Right atrium auricular region (tissue), 2 donors: ENCODE measurements around the gene MVK. TPM values are rescaled to one million over a fixed set of nuclear protein-coding genes. Genes with fewer than 3 reads are reported as not detected.

Source experiments
- DNase-seq: peaks from one replicate; pipeline ENCODE4 v3.0.0-alpha.2; 2019; ENCODE audit warnings: low spot score
- H3K27ac ChIP-seq, 2 donors: fragments of 200-600 bp; sonication (generic); 1 replicate in 1 of 2; 2 replicates in 1 of 2; pipeline ENCODE4 v1.5.1; 2016 to 2019
- H3K27me3 ChIP-seq, 2 donors: fragments of 200-600 bp; sonication (generic); one replicate each; pipeline versions ENCODE4 v1.5.1 to v1.6.0; 2017 to 2019
- H3K36me3 ChIP-seq: fragments of 200-600 bp; sonication (generic); one replicate; pipeline ENCODE4 v1.5.1; 2016
- H3K4me1 ChIP-seq, 2 donors: fragments of 200-600 bp; sonication (generic); one replicate each; pipeline versions ENCODE4 v1.5.1 to v1.6.0; 2017 to 2019
- H3K4me3 ChIP-seq, 2 donors: fragments of 200-600 bp; sonication (generic); 1 replicate in 1 of 2; 2 replicates in 1 of 2; pipeline ENCODE4 v1.5.1; 2017 to 2019; ENCODE audit warnings: mild to moderate bottlenecking in 1 of 2, moderate library complexity in 1 of 2
- H3K9me3 ChIP-seq, 2 donors: fragments of 200-600 bp; sonication (generic); one replicate each; pipeline ENCODE4 v1.5.1; 2019
- CTCF ChIP-seq, 2 donors: fragments of 200-600 bp; sonication (generic); IDR thresholded peaks; one replicate each; pipeline ENCODE4 v1.5.1; 2019; ENCODE audit warnings: antibody characterized with exemption in 2 of 2
- total RNA-seq, 2 donors: library from RNA; depleted of rRNA; stranded (reverse); fragments of >200 nt; gene quantifications; one replicate each; pipeline ENCODE4 v1.1.0, GENCODE V29; 2016

The MVK gene
- total RNA-seq, 2 donors from 2014 or later: 5.5 to 7.5 TPM

DNA sequence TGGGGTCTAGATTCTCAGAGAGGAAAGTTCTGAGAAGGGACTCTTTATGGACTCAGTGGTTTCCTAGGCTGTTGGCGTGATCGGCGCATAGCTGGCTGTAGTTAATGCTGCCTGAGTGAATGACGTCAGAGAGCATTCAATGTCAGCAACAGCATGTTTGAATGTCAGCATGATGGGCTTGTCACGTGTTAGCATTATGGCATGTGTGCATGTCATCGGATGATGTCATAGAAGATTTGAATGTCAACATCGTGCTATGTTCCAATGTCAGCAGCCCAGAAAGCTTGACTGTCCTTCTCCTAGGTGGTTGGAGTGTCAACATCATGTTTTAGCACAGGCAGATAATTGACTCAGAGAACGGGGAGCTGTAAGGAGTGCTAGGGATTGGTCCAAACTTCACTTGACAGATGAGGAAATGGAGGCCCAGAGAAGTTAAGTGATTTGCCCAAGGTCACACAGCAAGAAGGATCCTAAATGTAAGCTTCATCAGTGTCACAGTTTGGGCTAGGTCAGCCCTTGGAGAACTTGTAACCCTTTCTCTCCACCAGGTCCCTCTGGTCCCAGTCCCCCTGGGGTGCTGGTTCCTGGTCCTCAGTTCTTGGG lies 45.5 kb downstream of the MVK start:
- H3K27me3 ChIP-seq: no peaks in the 10 kb centered on the region
- no peaks in the 10 kb centered on the region for H3K36me3 ChIP-seq
- H3K4me3 ChIP-seq: no peak overlapping the region
- TF ChIP-seq CTCF (IDR thresholded peaks at IDR 0.05): no peak
- no peaks in the 10 kb centered on the region for H3K9me3 ChIP-seq
- no peak for DNase-seq
- no peak overlapping the region for H3K27ac ChIP-seq
- no peaks in the 10 kb centered on the region for H3K4me1 ChIP-seq

DNA sequence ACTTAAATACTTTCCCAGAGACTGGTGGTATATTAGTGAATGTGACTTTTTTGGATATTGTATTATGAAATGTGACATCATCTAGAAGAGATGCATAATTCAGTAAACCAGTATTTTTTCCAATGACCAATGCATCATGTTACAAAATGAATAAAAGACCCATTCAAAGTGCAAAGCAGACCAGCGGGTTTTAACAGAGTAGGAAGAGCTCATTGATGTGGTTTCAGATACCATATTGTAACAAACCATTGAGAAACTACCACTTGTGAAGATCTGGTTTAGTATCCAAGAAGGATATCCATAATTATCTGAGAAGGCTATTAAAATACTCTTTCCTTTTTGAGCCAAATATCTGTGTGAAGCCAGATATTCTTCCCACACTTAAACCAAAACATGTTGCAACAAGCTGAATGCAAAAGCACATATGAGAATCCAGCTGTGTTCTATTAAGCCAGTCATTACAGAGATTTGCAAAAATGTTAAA lies 47.7 kb downstream of the MVK start:
- H3K4me3 ChIP-seq: no peak overlapping the region
- H3K4me1 ChIP-seq: no peaks in the 10 kb centered on the region
- no peak for TF ChIP-seq CTCF (IDR thresholded peaks at IDR 0.05)
- no peaks in the 10 kb centered on the region for H3K27me3 ChIP-seq
- H3K36me3 ChIP-seq: no peaks in the 10 kb centered on the region
- no peak overlapping the region for H3K27ac ChIP-seq
- no peak for DNase-seq
- no peaks in the 10 kb centered on the region for H3K9me3 ChIP-seq

DNA sequence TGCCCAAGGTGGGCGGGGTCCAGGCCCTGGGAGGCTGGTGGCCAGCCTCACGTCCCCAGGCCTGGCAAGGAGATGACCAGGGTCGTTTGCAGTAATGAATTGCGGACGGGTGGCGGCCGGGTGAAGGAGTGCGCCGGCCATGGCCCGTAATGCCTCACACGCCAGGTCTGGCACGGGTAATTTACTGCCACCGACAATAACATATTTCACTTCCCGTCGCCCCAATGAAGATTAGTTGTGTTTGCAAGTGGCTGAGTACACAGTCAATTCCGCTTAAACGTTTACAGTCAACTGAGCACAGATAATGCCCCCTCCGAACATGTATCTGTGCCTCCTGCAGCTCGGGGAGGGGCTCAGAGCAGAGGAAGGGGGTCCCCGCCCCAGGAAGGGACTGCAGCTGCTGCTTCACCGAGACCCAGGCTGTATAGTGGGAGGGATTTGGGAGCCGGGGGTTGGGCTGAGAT lies 48.3 kb downstream of the MVK start:
- H3K4me1 ChIP-seq: no peaks in the 10 kb centered on the region
- no peaks in the 10 kb centered on the region for H3K36me3 ChIP-seq
- H3K27ac ChIP-seq: no peak overlapping the region
- TF ChIP-seq CTCF (IDR thresholded peaks at IDR 0.05): no peak
- no peak overlapping the region for H3K4me3 ChIP-seq
- DNase-seq: no peak
- H3K9me3 ChIP-seq: no peaks in the 10 kb centered on the region
- H3K27me3 ChIP-seq: no peaks in the 10 kb centered on the region

GRCh38 chr12:109624467-109624866 lies 50.9 kb downstream of the MVK start:
- DNase-seq: no peak
- no peak overlapping the region for H3K27ac ChIP-seq
- H3K9me3 ChIP-seq: no peaks in the 10 kb centered on the region
- no peaks in the 10 kb centered on the region for H3K4me1 ChIP-seq
- no peaks in the 10 kb centered on the region for H3K27me3 ChIP-seq
- TF ChIP-seq CTCF (IDR thresholded peaks at IDR 0.05): no peak
- H3K4me3 ChIP-seq: no peak overlapping the region
- no peaks in the 10 kb centered on the region for H3K36me3 ChIP-seq

- TF ChIP-seq CTCF (IDR thresholded peaks at IDR 0.05): no peak
- no peak for DNase-seq
- Histone ChIP-seq H3K36me3 (no peaks in the 10 kb centered on the region), H3K27me3 (no peaks in the 10 kb centered on the region), H3K9me3 (no peaks in the 10 kb centered on the region), H3K4me3 (no peak overlapping the region), H3K4me1 (no peaks in the 10 kb centered on the region), H3K27ac (no peak overlapping the region)
Measured at GRCh38 chr12:109625131-109625559, 51.6 kb downstream of the MVK start.
